Osteocyte (in vitro differentiated cells): Measurements from ENCODE around the gene SLC5A1. TPM values are rescaled to one million over a fixed set of nuclear protein-coding genes. Genes with fewer than 3 reads are reported as not detected.
"Not testable (repeated sequence)": the region's sequence is repeated elsewhere in the genome, so short reads cannot be mapped to it uniquely, and the experiment has no call there.

ENCODE experiments used
- DNase-seq: peaks from one replicate; pipeline ENCODE4 v3.0.0; 2021; ENCODE audit warnings: mixed read lengths; ENCODE audit not compliant: unreplicated experiment; ENCODE audit errors: extremely low spot score
- H3K27ac Mint-ChIP-seq: one replicate; pipeline ENCODE4 v1.8.0; 2021; ENCODE audit warnings: mild to moderate bottlenecking, mixed read lengths; ENCODE audit not compliant: unreplicated experiment
- H3K27me3 Mint-ChIP-seq: one replicate; pipeline ENCODE4 v1.8.0; 2021; ENCODE audit warnings: mixed read lengths; ENCODE audit not compliant: unreplicated experiment
- H3K36me3 Mint-ChIP-seq: one replicate; pipeline ENCODE4 v1.8.0; 2021; ENCODE audit warnings: mixed read lengths; ENCODE audit not compliant: unreplicated experiment
- H3K4me1 Mint-ChIP-seq: one replicate; pipeline ENCODE4 v1.8.0; 2021; ENCODE audit warnings: mixed read lengths; ENCODE audit not compliant: unreplicated experiment
- H3K4me3 Mint-ChIP-seq: one replicate; pipeline ENCODE4 v1.8.0; 2021; ENCODE audit warnings: mild to moderate bottlenecking, moderate library complexity, mixed read lengths; ENCODE audit not compliant: unreplicated experiment
- H3K9me3 Mint-ChIP-seq: one replicate; pipeline ENCODE4 v1.8.0; 2021; ENCODE audit warnings: mixed read lengths; ENCODE audit not compliant: unreplicated experiment
- total RNA-seq: library from RNA; stranded (reverse); gene quantifications from 2 replicates; pipeline ENCODE4 v1.2.1, GENCODE V29; 2021
- TF ChIP-seq, protein P1 (sequence below): fragments of 200-600 bp; sonication (generic); IDR thresholded peaks from 2 replicates; pipeline ENCODE4 v1.5.0; 2021; ENCODE audit warnings: antibody characterized with exemption, mild to moderate bottlenecking, moderate library complexity

SLC5A1 gene
- total RNA-seq, 1 donor from 2014 or later = not detected

DNA sequence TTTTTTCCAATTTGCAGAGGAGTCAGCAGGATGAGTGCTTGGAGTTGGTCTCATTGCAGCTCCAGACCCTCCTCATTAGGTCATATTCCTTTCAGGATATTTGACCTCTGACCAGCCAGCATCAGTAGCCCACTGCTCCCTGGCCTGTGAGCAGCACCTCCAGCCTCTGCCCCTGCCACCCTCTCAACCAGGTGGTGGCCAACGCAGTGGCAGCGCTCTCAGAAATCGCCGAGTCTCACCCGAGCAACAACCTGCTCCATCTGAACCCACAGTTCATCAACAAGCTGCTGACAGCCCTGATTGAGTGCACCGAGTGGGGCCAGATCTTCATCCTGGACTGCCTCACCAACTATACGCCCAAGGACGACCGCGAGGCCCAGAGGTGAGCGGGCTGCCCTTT lies 89.1 kb downstream of the SLC5A1 start:
- Mint-ChIP-seq H3K27ac (no peak overlapping the region), H3K9me3 (no peaks in the 10 kb centered on the region), H3K36me3 (no peaks in the 10 kb centered on the region), H3K4me1 (no peaks in the 10 kb centered on the region), H3K27me3 (no peaks in the 10 kb centered on the region), H3K4me3 (no peak overlapping the region)
- no peak for DNase-seq
- TF ChIP-seq, protein P1, sequence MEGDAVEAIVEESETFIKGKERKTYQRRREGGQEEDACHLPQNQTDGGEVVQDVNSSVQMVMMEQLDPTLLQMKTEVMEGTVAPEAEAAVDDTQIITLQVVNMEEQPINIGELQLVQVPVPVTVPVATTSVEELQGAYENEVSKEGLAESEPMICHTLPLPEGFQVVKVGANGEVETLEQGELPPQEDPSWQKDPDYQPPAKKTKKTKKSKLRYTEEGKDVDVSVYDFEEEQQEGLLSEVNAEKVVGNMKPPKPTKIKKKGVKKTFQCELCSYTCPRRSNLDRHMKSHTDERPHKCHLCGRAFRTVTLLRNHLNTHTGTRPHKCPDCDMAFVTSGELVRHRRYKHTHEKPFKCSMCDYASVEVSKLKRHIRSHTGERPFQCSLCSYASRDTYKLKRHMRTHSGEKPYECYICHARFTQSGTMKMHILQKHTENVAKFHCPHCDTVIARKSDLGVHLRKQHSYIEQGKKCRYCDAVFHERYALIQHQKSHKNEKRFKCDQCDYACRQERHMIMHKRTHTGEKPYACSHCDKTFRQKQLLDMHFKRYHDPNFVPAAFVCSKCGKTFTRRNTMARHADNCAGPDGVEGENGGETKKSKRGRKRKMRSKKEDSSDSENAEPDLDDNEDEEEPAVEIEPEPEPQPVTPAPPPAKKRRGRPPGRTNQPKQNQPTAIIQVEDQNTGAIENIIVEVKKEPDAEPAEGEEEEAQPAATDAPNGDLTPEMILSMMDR = no peak

DNA sequence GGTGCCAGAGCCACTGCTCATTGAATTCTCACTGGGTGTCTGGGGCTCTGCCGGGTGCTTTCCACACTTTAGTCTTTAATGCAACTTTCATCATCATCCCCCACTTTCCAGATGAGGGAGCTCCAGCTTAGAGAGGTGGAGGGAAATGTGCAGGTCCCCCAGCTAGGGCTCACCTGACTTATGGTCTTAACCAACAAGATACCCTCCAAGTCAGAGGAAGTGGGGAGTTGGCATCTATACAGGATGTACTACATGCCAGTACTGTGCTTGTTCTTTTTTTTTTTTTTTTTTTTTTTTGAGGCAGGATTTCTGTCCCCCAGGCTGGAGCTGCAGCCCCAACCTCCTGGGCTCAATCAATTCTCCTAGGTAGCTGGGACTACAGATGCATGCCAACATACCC lies 89.7 kb downstream of the SLC5A1 start:
- no peaks in the 10 kb centered on the region for H3K27me3 Mint-ChIP-seq
- H3K36me3 Mint-ChIP-seq = no peaks in the 10 kb centered on the region
- no peaks in the 10 kb centered on the region for H3K4me1 Mint-ChIP-seq
- H3K9me3 Mint-ChIP-seq = no peaks in the 10 kb centered on the region
- DNase-seq = peak; percentile 64
- H3K4me3 Mint-ChIP-seq = no peak overlapping the region
- TF ChIP-seq, protein P1 = no peak
- no peak overlapping the region for H3K27ac Mint-ChIP-seq

DNA sequence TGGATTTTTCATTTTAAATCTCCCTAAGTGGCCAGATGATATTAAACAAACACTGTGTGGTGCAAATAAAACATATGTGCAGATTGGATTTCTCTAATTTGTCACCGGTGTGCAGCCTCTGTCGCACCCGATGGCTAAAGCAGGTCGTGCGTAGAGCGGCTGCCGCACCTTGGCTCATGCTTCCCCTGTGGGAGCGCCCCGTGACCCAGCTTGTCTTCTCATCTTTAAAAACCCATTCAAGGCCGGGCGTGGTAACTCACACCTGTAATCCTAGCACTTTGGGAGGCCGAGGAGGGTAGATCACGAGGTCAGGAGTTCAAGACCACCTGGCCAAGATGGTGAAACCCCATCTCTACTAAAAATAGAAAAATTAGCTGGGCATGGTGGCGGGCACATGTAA lies 91.7 kb downstream of the SLC5A1 start:
- not testable (repeated sequence) for H3K27ac Mint-ChIP-seq, H3K36me3 Mint-ChIP-seq, H3K4me1 Mint-ChIP-seq, H3K4me3 Mint-ChIP-seq, H3K9me3 Mint-ChIP-seq
- peaks cover 12% of the 10 kb centered on the region for H3K27me3 Mint-ChIP-seq
- DNase-seq = peak; percentile 71

DNA sequence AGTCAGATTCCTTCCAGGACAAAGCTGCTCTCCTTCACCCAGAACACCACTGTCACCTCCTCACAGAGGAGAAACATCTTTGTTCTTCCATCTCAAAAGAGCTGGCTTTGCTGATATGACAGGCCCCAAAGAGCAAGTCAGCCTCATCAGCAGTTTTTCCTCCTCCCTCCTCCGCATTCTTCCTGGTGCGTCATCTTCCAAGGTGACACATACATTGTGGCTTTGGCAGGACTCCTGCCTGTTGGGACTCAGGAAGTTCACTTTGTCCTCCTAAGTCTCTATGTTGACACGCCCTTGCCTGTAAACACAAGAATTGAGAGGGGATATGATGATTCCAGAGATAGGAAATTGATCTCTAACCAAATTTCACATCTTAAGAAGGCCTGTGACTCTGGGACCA lies 92.9 kb downstream of the SLC5A1 start:
- H3K36me3 Mint-ChIP-seq, H3K4me1 Mint-ChIP-seq, H3K27ac Mint-ChIP-seq, H3K4me3 Mint-ChIP-seq, H3K9me3 Mint-ChIP-seq: not testable (repeated sequence)
- H3K27me3 Mint-ChIP-seq = peaks cover 12% of the 10 kb centered on the region
- peak; percentile 42 for DNase-seq

DNA sequence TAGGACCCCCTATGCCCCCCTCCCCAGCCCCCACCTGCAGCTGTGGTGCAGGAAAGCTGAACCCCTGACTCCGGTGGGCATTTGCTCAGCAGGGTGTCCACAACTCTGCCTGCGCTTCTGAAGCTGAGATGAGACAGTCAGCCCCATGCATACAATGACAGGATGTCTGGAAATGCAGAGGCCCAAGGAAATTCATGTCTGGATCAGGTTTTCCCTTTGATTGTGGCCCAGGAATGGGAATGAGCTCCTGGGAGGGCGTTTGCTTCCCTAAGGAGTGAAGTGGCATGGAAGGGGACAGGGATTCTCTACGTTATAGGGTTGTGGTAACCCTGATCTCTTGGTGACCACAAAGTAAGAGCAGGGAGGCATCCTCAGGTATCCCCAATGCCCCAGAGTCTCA lies 93.8 kb downstream of the SLC5A1 start:
- H3K27me3 Mint-ChIP-seq = peaks cover 12% of the 10 kb centered on the region
- not testable (repeated sequence) for H3K36me3 Mint-ChIP-seq, H3K27ac Mint-ChIP-seq, H3K9me3 Mint-ChIP-seq, H3K4me3 Mint-ChIP-seq, H3K4me1 Mint-ChIP-seq
- DNase-seq = peak; percentile 53

DNA sequence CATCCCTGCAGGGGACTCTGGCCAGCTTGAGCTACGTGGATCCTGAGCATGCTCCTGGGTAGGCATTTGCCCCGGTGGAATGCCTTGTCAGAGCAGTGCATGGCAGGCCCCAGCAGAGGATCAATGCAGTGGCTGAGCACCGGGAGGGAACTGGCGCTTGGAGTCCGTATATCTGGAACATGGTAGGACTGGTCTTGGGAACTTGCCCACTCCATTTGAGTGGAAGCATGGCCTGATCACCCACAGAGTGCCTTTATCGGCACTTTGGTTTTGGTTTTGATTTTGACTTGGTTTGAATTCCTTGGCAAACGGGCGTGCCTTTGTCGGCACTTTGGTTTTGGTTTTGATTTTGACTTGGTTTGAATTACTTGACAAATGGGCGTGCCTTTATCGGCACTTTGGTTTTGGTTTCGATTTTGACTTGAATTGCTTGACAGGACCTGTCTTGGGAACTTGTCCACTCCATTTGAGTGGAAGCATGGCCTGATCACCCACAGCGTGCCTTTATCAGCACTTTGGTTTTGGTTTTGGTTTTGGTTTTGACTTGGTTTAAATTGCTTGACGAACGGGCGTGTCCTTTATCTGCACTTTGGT lies 94.8 kb downstream of the SLC5A1 start:
- H3K4me3 Mint-ChIP-seq, H3K4me1 Mint-ChIP-seq, H3K36me3 Mint-ChIP-seq, H3K9me3 Mint-ChIP-seq, H3K27ac Mint-ChIP-seq: not testable (repeated sequence)
- H3K27me3 Mint-ChIP-seq = peaks cover 15% of the 10 kb centered on the region
- DNase-seq = peak; percentile 56

DNA sequence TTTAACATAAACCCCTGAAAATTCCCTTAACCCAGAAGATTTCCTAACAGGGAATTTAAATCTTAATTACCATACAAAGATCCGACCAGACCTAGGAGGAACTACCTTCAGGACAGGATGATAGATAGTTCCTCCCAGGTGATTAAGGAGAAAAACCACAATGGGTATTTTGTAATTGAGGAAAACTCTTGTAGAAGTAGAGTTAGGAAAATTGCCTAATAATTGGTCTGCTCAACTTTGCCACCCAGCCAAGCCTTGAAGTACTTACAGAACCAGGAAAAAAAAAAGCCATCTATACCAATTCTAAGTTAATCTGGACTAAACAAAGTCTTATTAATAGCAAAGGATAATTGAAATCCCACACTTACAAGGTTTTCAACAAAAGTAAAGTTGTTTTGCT lies 95.5 kb downstream of the SLC5A1 start:
- not testable (repeated sequence) for H3K4me1 Mint-ChIP-seq, H3K9me3 Mint-ChIP-seq, DNase-seq, H3K4me3 Mint-ChIP-seq, H3K36me3 Mint-ChIP-seq, H3K27ac Mint-ChIP-seq
- peaks cover 15% of the 10 kb centered on the region for H3K27me3 Mint-ChIP-seq

DNA sequence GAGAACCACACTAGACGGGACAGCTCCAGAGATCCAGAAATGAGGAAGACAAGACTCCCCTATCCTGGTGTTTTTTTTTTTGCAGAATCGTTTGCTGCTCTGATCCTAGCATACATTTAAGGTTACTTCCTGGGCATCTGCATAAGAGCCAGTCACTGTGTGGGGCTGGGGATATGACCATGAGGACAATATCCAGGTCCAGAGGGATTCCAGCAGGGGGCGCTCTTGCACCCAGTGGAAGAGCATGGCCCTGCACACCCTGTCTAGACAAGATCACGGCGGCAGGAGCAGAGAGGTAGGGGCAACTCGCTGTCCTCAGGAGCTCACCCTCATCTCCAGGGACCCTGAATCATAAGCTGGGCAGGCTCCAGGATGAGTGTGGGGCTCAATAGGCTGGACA lies 97.6 kb downstream of the SLC5A1 start:
- H3K27me3 Mint-ChIP-seq = peaks cover 15% of the 10 kb centered on the region
- H3K36me3 Mint-ChIP-seq, H3K27ac Mint-ChIP-seq, DNase-seq, H3K9me3 Mint-ChIP-seq, H3K4me1 Mint-ChIP-seq, H3K4me3 Mint-ChIP-seq: not testable (repeated sequence)
- TF ChIP-seq, protein P1 = peak; percentile 26
